ENCODE results near the gene HOPX. TPM values are rescaled to one million over a fixed set of nuclear protein-coding genes. Genes with fewer than 3 reads are reported as not detected.

The HOPX gene
- total and polyA plus RNA-seq, 9 donors = 13.2 to 22.8 (median 18.1) TPM

Other genes with a start within 250 kb of the HOPX start
- 11.6 TPM for gene PPAT, start 245.7 kb downstream of the HOPX start, total RNA-seq
- gene PPAT, start 245.7 kb downstream of the HOPX start, polyA plus RNA-seq (ENCODE audit: insufficient read depth in 1 of 8, insufficient read length in 8 of 8, low replicate concordance in 1 of 8) = 10 to 100 TPM; 10.9 to 15.6 (median 12.0) TPM
- gene PAICS, start 245.0 kb downstream of the HOPX start, total RNA-seq = 26.3 TPM
- gene PAICS, start 245.0 kb downstream of the HOPX start, polyA plus RNA-seq (ENCODE audit: insufficient read depth in 1 of 8, insufficient read length in 8 of 8, low replicate concordance in 1 of 8) = 10 to 100 TPM; 52.2 to 73.2 (median 59.8) TPM
- 49.3 TPM for gene SRP72, start 213.7 kb downstream of the HOPX start, total RNA-seq
- 10 to 100 TPM; 51.9 to 88.6 (median 77.4) TPM for gene SRP72, start 213.7 kb downstream of the HOPX start, polyA plus RNA-seq (ENCODE audit: insufficient read depth in 1 of 8, insufficient read length in 8 of 8, low replicate concordance in 1 of 8)
- gene ARL9, start 175.5 kb downstream of the HOPX start, total RNA-seq = 0.35 TPM
- under 1 TPM; 0.13 to 0.53 (median 0.23) TPM for gene ARL9, start 175.5 kb downstream of the HOPX start, polyA plus RNA-seq (ENCODE audit: insufficient read depth in 1 of 8, insufficient read length in 8 of 8, low replicate concordance in 1 of 8)
- not detected for gene SPINK2, start 140.4 kb upstream of the HOPX start, total RNA-seq
- gene SPINK2, start 140.4 kb upstream of the HOPX start, polyA plus RNA-seq (ENCODE audit: insufficient read depth in 1 of 8, insufficient read length in 8 of 8, low replicate concordance in 1 of 8) = under 1 TPM in 1 of 8 donors, not detected in 7; 0.28 TPM
- gene REST, start 226.6 kb upstream of the HOPX start, total RNA-seq = 33.6 TPM
- 10 to 100 TPM; 18.4 to 29.8 (median 23.9) TPM for gene REST, start 226.6 kb upstream of the HOPX start, polyA plus RNA-seq (ENCODE audit: insufficient read depth in 1 of 8, insufficient read length in 8 of 8, low replicate concordance in 1 of 8)